H1 (cell line): ENCODE results near the gene IP6K3. TPM values are rescaled to one million over a fixed set of nuclear protein-coding genes. Genes with fewer than 3 reads are reported as not detected.

Experiments used
- CTCF ChIA-PET: fragments of 300-600 bp; sonication (Branson Sonifier 250); formaldehyde crosslinking; loops from one replicate; lab custom pipeline; 2021; ENCODE audit not compliant: partially characterized antibody; lab: Charles Lee
- POLR2A ChIA-PET: fragments of 300-600 bp; sonication (Branson Sonifier 250); formaldehyde crosslinking; loops from one replicate; lab custom pipeline; 2021; ENCODE audit warnings: inconsistent platforms; ENCODE audit not compliant: partially characterized antibody; lab: Charles Lee
- DNase-seq, 2 experiments: peaks; one replicate each; pipeline versions ENCODE4 v3.0.0 to v3.0.0-alpha.2; 2010 to 2022; ENCODE audit warnings: low spot score in 2 of 2, low read depth in 1 of 2, mixed read lengths in 1 of 2
- FAIRE-seq: peaks from 2 replicates; lab custom pipeline; 2011; peaks lifted over from hg19 to GRCh38; lab: Jason Lieb, UNC
- H2AFZ ChIP-seq: 2 replicates; pipeline ENCODE4 v1.8.1; 2012; ENCODE audit warnings: low read length, inconsistent platforms
- H2AK5ac ChIP-seq: 2 replicates; pipeline ENCODE4 v1.6.1; 2013; ENCODE audit warnings: low read depth, low read length
- H2BK120ac ChIP-seq: replicated peaks from 2 replicates; pipeline ENCODE3; 2013; ENCODE audit warnings: low read depth, low read length, inconsistent platforms
- H2BK12ac ChIP-seq: 2 replicates; pipeline ENCODE4 v1.6.1; 2013; ENCODE audit warnings: low read depth, low read length
- H2BK15ac ChIP-seq: 2 replicates; pipeline ENCODE4 v1.6.1; 2013; ENCODE audit warnings: low read length
- H2BK20ac ChIP-seq: 2 replicates; pipeline ENCODE4 v1.6.1; 2013; ENCODE audit warnings: low read length
- H2BK5ac ChIP-seq: 2 replicates; pipeline ENCODE4 v1.6.1; 2013; ENCODE audit warnings: low read depth, low read length
- H3K14ac ChIP-seq: 2 replicates; pipeline ENCODE4 v1.6.1; 2013; ENCODE audit warnings: inconsistent platforms; ENCODE audit not compliant: insufficient read length
- H3K18ac ChIP-seq: 2 replicates; pipeline ENCODE4 v1.6.1; 2013; ENCODE audit warnings: low read length; ENCODE audit errors: extremely low read depth
- H3K23ac ChIP-seq: 2 replicates; pipeline ENCODE4 v1.6.1; 2013; ENCODE audit warnings: inconsistent platforms; ENCODE audit not compliant: insufficient read length
- H3K23me2 ChIP-seq: 2 replicates; pipeline ENCODE4 v1.6.1; 2013; ENCODE audit warnings: low read depth, low read length
- H3K27ac ChIP-seq: 2 replicates; pipeline ENCODE4 v1.6.1; 2011; ENCODE audit warnings: low read depth, low read length, inconsistent platforms
- H3K27me3 ChIP-seq, 4 experiments: replicated peaks in 1 of 4; 1 replicate in 1 of 4; 2 replicates in 3 of 4; pipeline versions ENCODE4 v1.6.1 to v1.8.1; 2011 to 2013; ENCODE audit warnings: low read length in 3 of 4, mild to moderate bottlenecking in 3 of 4, inconsistent platforms in 2 of 4, mixed read lengths in 2 of 4, moderate library complexity in 1 of 4; ENCODE audit not compliant: control insufficient read depth in 3 of 4, insufficient read depth in 3 of 4; ENCODE audit errors: extremely low read depth in 1 of 4
- H3K36me3 ChIP-seq, 4 experiments: 2 replicates each; pipeline versions ENCODE4 v1.6.1 to v1.8.1; 2011 to 2013; ENCODE audit warnings: mild to moderate bottlenecking in 4 of 4, low read length in 3 of 4, moderate library complexity in 2 of 4, control low read depth in 1 of 4, inconsistent platforms in 1 of 4; ENCODE audit not compliant: insufficient read depth in 4 of 4, control insufficient read depth in 2 of 4
- H3K4ac ChIP-seq: replicated peaks from 2 replicates; pipeline ENCODE3; 2013; ENCODE audit warnings: low read length, low read depth, mixed read lengths, inconsistent platforms; ENCODE audit not compliant: insufficient read length
- H3K4me1 ChIP-seq, 4 experiments: replicated peaks in 1 of 4; 1 replicate in 1 of 4; 2 replicates in 3 of 4; pipeline versions ENCODE4 v1.6.1 to v1.8.1; 2011 to 2013; ENCODE audit warnings: low read length in 3 of 4, inconsistent platforms in 2 of 4, mixed read lengths in 1 of 4; ENCODE audit not compliant: insufficient read depth in 4 of 4, control insufficient read depth in 3 of 4
- H3K4me2 ChIP-seq, 2 experiments: 2 replicates each; pipeline versions ENCODE4 v1.6.1 to v1.8.1; 2011 to 2013; ENCODE audit warnings: low read depth in 2 of 2, low read length in 2 of 2, control low read depth in 1 of 2, inconsistent platforms in 1 of 2, mild to moderate bottlenecking in 1 of 2; ENCODE audit not compliant: insufficient read depth in 1 of 2
- H3K4me3 ChIP-seq, 4 experiments: fragments of 200-600, 300-600 bp in 1 of 4; sonication (generic), shearing (Covaris generic), sonication (Bioruptor Twin) in 1 of 4; 2 replicates each; pipeline versions ENCODE4 v1.5.1 to v1.8.1; 2011 to 2016; ENCODE audit warnings: low read length in 4 of 4, low read depth in 3 of 4, control low read depth in 2 of 4, inconsistent platforms in 2 of 4, mild to moderate bottlenecking in 2 of 4, mixed read lengths in 1 of 4, moderate library complexity in 1 of 4; ENCODE audit not compliant: insufficient read depth in 2 of 4; ENCODE audit errors: extremely low read depth in 1 of 4
- H3K56ac ChIP-seq: replicated peaks from 2 replicates; pipeline ENCODE3; 2013; ENCODE audit warnings: low read depth, mild to moderate bottlenecking, mixed read lengths, low read length, inconsistent platforms; ENCODE audit not compliant: insufficient read length
- H3K79me1 ChIP-seq: 2 replicates; pipeline ENCODE4 v1.6.1; 2013; ENCODE audit warnings: low read depth, low read length, control low read depth
- H3K79me2 ChIP-seq, 2 experiments: 2 replicates each; pipeline versions ENCODE4 v1.6.1 to v1.8.1; 2012 to 2013; ENCODE audit warnings: low read length in 2 of 2, mild to moderate bottlenecking in 2 of 2, inconsistent platforms in 1 of 2; ENCODE audit not compliant: insufficient read depth in 2 of 2, control insufficient read depth in 1 of 2
- H3K9ac ChIP-seq, 4 experiments: replicated peaks in 1 of 4; 1 replicate in 1 of 4; 2 replicates in 3 of 4; pipeline versions ENCODE4 v1.6.1 to v1.8.1; 2011 to 2013; ENCODE audit warnings: low read depth in 3 of 4, low read length in 3 of 4, control low read depth in 2 of 4, mild to moderate bottlenecking in 2 of 4, moderate library complexity in 2 of 4, inconsistent platforms in 1 of 4; ENCODE audit errors: extremely low read depth in 1 of 4
- H3K9me3 ChIP-seq, 2 experiments: 2 replicates each; pipeline versions ENCODE4 v1.6.1 to v1.8.1; 2012 to 2013; ENCODE audit warnings: mild to moderate bottlenecking in 2 of 2, moderate library complexity in 2 of 2, control low read depth in 1 of 2, inconsistent platforms in 1 of 2, low read depth in 1 of 2, low read length in 1 of 2, mixed read lengths in 1 of 2; ENCODE audit not compliant: insufficient read depth in 2 of 2
- H4K20me1 ChIP-seq, 2 experiments: replicated peaks in 1 of 2; 2 replicates each; pipeline versions ENCODE3 to v1.8.1; 2011 to 2013; ENCODE audit warnings: inconsistent platforms in 2 of 2, low read length in 2 of 2, mild to moderate bottlenecking in 1 of 2; ENCODE audit not compliant: insufficient read depth in 2 of 2, control insufficient read depth in 1 of 2
- H4K5ac ChIP-seq: 2 replicates; pipeline ENCODE4 v1.6.1; 2013; ENCODE audit warnings: low read length, low read depth, mixed read lengths, inconsistent platforms; ENCODE audit not compliant: insufficient read length
- H4K8ac ChIP-seq: 2 replicates; pipeline ENCODE4 v1.8.0; 2013; ENCODE audit warnings: mild to moderate bottlenecking, moderate library complexity, low read length, inconsistent platforms; ENCODE audit not compliant: insufficient read depth; ENCODE audit errors: extremely low read depth
- H4K91ac ChIP-seq: replicated peaks from 2 replicates; pipeline ENCODE3; 2013; ENCODE audit warnings: low read length, mixed read lengths, inconsistent platforms; ENCODE audit not compliant: insufficient read length
- HDAC6 ChIP-seq: IDR thresholded peaks from one replicate; pipeline ENCODE4 v1.7.1; 2012; ENCODE audit warnings: low read depth, mild to moderate bottlenecking, inconsistent platforms, low read length, moderate library complexity
- JUND ChIP-seq: IDR thresholded peaks from 2 replicates; pipeline ENCODE4 v1.6.1; 2011; ENCODE audit warnings: mild to moderate bottlenecking, improper control_type of control experiment, low read length
- SIN3A ChIP-seq, 2 experiments: IDR thresholded peaks in 1 of 2; conservative IDR thresholded peaks in 1 of 2; 2 replicates each; pipeline ENCODE4 v1.6.1; 2011 to 2012; ENCODE audit warnings: low read length in 2 of 2, improper control_type of control experiment in 1 of 2, low read depth in 1 of 2, mild to moderate bottlenecking in 1 of 2
- ZNF274 ChIP-seq: IDR thresholded peaks from 2 replicates; pipeline ENCODE4 v1.7.0; 2012; ENCODE audit warnings: low read length, borderline replicate concordance; ENCODE audit errors: extremely low read depth
- WGBS, 2 experiments: shearing (Covaris generic) in 1 of 2; methylation state at CpG; one replicate each; pipeline versions ENCODE4 v1.1.6 to v1.1.7; 2013 to 2015; ENCODE audit warnings: low lambda C conversion rate in 2 of 2, mixed read lengths in 2 of 2, inconsistent platforms in 1 of 2, low coverage in 1 of 2, missing lambda C conversion rate in 1 of 2; ENCODE audit not compliant: insufficient replicate concordance in 2 of 2, insufficient coverage in 1 of 2, insufficient read length in 1 of 2; ENCODE audit errors: extremely low coverage in 1 of 2, missing lambda C conversion rate in 1 of 2; 5-methylcytosine and 5-hydroxymethylcytosine counted together
- polyA plus RNA-seq, 7 experiments: library from polyadenylated mRNA; depleted of rRNA in 3 of 7; stranded (reverse) in 5 of 7; unstranded in 2 of 7; fragments of >200 nt in 5 of 7; fragments of 200-250 nt in 2 of 7; gene quantifications; 1 replicate in 5 of 7; 2 replicates in 1 of 7; 4 replicates in 1 of 7; pipeline versions ENCODE4 v1.2.1 to v1.2.3, GENCODE V29; 2011 to 2013; ENCODE audit warnings: missing spikeins in 2 of 7, mixed read lengths in 2 of 7
- total RNA-seq: library from RNA; stranded (reverse); fragmentation: NEBNext Ultra II Directional; extraction: Animal tissue kit (Norgen Biotek cat#: 25700); gene quantifications from 2 replicates; pipeline ENCODE4 v1.2.1, GENCODE V29; 2021

The IP6K3 gene
- total and polyA plus RNA-seq, 2 of the 8 experiments (the other 6 are each of a cell fraction or from before 2014, with no cell fraction given), result 0.22 to 0.73 TPM

DNA sequence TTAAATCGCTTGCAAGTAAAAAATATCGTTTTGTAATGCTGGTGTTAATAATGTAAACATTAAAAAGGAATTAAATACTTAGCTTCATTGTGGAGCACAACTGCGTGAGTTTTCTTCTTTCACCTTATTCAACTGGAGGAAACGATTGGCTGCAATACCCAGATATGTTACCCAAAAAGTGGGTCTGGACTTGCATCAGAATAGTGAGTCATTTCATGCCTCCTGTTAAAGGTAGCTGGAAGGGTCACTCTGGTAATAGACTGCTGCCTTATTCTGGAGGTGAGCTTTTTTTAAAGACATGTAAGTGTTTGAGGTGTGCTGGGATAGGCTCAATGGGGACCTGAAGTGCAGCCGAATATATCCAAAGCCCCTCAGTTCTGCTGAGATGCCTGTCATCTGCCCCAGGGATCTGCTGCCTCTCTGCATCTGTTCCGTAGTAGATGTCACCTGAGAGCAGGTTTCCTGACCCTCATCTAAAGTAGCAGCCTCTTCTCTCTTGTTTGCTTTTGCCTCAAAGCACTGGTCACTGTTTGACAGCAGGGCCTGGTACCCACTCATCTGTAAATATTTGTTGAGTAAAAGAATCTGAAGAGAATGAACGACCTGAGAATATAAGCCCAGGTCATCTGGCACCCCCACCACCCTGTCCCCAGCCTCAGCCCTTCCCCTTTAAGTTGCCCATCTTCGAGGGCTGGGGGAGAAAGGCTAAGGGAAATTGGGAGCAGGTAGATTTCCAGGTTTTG lies 29.6 kb downstream of the IP6K3 start:
- H3K18ac ChIP-seq, result no peak overlapping the region
- H3K79me1 ChIP-seq, result no peaks in the 10 kb centered on the region
- 0 out of 2 replicates have a peak overlapping the region, but pooled peaks have one; percentile 13 for H2BK20ac ChIP-seq
- H2BK5ac ChIP-seq, result no peak overlapping the region
- H3K9me3 ChIP-seq, result no peaks in the 10 kb centered on the region
- H3K4me2 ChIP-seq, result no peak overlapping the region
- H2AK5ac ChIP-seq, result no peak overlapping the region
- no peaks in the 10 kb centered on the region for H3K79me2 ChIP-seq
- no peak overlapping the region for H2BK15ac ChIP-seq
- no peak overlapping the region for H2BK12ac ChIP-seq
- no peak overlapping the region for H4K8ac ChIP-seq
- no peak overlapping the region for H2BK120ac ChIP-seq
- no peak overlapping the region for H2AFZ ChIP-seq
- DNase-seq, result no peak
- H3K23me2 ChIP-seq, result no peaks in the 10 kb centered on the region
- no peak overlapping the region for H3K23ac ChIP-seq
- no peak overlapping the region for H4K5ac ChIP-seq
- no peak overlapping the region for H4K91ac ChIP-seq
- H3K14ac ChIP-seq, result no peak overlapping the region
- POLR2A ChIA-PET, result interaction anchor here (0.7 to 3.0 kb wide), 2 partner anchors 16 to 61 kb away, joined by 3 to 10 read pairs; no protein-coding TSS in a partner anchor
- H3K9ac ChIP-seq, result no peak overlapping the region
- no peak overlapping the region for H3K4ac ChIP-seq
- H3K27me3 ChIP-seq, result no peaks in the 10 kb centered on the region
- no peaks in the 10 kb centered on the region for H4K20me1 ChIP-seq
- H3K4me3 ChIP-seq, result no peak overlapping the region
- H3K27ac ChIP-seq, result no peak overlapping the region
- 86% methylated on average over 8 of the region's 8 CpGs; no CpG with 5 or more reads in 1 of the 2 experiments for WGBS, 2 experiments
- no peak overlapping the region for H3K56ac ChIP-seq
- CTCF ChIA-PET, result interaction anchor here (0.6 to 1.3 kb wide), 2 partner anchors 9 to 54 kb away, joined by 3 read pairs; no protein-coding TSS in a partner anchor
- FAIRE-seq, result no peak
- H3K4me1 ChIP-seq, result 0 out of 7 replicates have a peak, but pooled peaks cover 0 to under 1% (median 0%) of the 10 kb centered on the region in 4 experiments
- H3K36me3 ChIP-seq, result no peaks in the 10 kb centered on the region
- TF ChIP-seq JUND, result no peak
- no peak for TF ChIP-seq HDAC6
- TF ChIP-seq ZNF274, result no peak
- TF ChIP-seq SIN3A (conservative IDR thresholded peaks at IDR 0.05 in 1 of 2, IDR thresholded peaks at IDR 0.05 in 1 of 2; ENCODE audit: low read depth in 1 of 2, low read length in 2 of 2), result no peak
